GM20431 (cell line): Measurements from ENCODE around the gene MAK.
"Not testable (repeated sequence)": the region's sequence is repeated elsewhere in the genome, so short reads cannot be mapped to it uniquely, and the experiment has no call there.

Experiments
- in situ Hi-C: fragments of 300-500 bp; cut with MseI, MboI; formaldehyde crosslinking; loops from one replicate; pipeline ENCODE4 v1.15.0; 2020; ENCODE audit warnings: low sequenced_read_pairs; ENCODE audit not compliant: unreplicated experiment

Gene MAK

DNA sequence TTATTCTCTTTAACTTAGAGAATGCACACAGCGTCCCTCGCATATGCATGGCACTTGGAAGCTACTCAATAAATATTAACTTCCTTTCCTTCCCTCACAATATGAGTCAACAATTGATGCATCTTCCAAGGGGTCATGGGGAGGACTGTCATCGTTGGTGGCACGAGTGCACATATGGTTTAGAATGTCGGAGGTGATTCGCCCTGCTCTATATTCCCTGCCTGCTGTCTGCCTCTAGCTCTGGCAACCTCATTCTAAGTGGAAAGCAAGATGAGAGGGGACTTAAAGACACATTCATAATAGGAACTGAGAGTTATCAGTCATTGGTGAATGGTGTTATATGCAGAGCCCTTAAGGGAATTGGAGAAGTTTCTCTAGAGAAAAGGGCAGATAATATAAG, 44.6 kb downstream of the MAK start:
- in situ Hi-C loops: loop anchor here (25.0 kb wide), 1 partner anchor 306 kb away; no protein-coding TSS in a partner anchor

DNA sequence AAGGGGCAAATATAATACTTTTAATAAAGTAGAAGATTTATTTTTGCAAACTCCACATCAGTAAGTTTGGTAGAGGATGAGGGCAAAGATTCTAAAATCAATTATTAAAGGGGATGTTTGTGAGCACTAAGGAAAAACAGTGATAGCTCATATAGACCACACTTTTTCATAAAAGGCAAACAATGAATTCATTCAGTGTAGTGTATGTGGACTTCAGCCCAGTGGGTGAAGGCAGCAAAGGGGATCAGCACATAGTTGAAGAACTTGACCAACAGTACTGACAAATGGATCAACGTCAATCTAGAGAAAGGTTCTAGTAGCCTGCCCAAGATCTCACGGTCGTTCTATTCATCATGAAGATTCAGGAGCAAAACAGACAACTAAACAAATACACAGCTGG, 45.3 kb downstream of the MAK start:
- in situ Hi-C loops: loop anchor here (25.0 kb wide), 1 partner anchor 306 kb away; no protein-coding TSS in a partner anchor

DNA sequence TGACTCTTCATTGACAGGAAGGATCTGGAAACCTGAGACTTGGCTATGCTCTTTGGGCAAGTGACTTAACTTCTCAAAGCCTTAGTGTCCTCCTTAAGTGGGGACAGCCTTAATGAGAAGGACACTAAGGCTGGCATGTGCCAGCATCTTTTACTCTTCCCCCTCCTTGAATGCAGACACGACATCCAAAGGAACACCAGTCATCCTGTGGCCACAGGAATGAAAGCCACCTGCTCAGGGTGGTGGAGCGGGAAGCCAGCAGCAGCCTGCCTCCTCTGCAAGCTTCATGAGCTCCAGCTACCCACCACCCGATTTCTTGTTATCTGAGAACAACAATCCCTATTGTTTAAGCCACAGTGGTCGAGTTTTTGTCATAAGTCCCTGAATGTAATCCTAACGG, 46.2 kb downstream of the MAK start:
- in situ Hi-C loops: loop anchor here (25.0 kb wide), 1 partner anchor 305 kb away; no protein-coding TSS in a partner anchor

DNA sequence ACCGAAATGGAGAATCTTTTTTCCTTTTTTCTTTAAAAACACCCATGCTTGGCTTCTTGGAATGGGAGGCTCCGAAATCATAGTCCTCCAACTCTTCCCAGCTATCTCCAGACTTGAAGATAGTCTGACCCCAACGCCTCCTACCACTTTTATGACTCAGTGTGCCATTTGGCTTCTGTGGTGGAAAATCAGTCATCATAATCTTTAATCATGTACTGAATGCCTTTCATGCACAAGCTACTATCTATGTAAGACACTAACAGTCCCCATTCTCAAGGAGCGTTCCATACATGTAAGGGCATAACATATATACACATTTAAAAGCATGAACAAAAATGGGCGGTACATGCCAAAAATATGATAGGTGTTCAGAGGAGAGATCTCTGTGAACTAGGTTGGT, 46.7 kb downstream of the MAK start:
- in situ Hi-C loops: loop anchor here (25.0 kb wide), 1 partner anchor 304 kb away; no protein-coding TSS in a partner anchor

DNA sequence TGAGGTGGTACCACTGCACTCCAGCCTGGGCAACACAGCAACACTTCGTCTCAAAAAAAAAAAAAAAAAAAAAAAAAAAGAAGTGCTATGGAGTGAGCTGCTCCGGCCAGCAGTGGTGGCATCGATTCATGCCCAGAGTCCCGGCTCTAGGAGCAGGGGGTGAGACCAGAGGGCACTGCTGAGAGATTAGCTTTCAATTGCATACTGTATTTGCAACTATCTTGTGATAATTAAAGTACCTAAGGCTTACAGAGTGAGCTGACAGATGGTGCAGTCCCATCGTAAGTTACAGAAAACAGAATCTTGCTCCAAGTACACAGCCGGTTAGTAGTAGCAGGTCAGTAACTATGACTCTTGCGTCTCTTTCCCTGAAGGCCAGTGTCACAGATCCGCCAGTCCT, 59.3 kb downstream of the MAK start:
- in situ Hi-C loops: loop anchor here (25.0 kb wide), 1 partner anchor 292 kb away; no protein-coding TSS in a partner anchor

DNA sequence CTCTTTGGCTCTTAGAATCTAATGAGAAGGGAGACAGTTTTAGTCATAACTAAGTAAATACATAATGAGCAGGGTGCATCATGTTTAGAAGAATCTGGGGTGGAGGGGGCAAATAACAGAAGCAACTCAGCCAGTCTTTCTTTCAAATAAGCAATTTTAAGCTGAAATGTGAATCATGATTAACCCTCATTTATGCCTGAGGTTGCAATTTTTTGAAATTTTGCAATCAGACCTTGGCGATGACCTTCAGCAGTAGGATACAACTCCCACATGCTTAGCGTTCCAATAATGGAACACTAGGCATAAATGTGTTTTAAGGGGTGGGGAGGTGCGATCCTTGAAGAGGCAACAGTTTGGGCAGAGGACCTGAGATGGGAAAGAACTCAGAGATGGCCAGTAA, 60.1 kb downstream of the MAK start:
- in situ Hi-C loops: loop anchor here (25.0 kb wide), 1 partner anchor 291 kb away; no protein-coding TSS in a partner anchor

DNA sequence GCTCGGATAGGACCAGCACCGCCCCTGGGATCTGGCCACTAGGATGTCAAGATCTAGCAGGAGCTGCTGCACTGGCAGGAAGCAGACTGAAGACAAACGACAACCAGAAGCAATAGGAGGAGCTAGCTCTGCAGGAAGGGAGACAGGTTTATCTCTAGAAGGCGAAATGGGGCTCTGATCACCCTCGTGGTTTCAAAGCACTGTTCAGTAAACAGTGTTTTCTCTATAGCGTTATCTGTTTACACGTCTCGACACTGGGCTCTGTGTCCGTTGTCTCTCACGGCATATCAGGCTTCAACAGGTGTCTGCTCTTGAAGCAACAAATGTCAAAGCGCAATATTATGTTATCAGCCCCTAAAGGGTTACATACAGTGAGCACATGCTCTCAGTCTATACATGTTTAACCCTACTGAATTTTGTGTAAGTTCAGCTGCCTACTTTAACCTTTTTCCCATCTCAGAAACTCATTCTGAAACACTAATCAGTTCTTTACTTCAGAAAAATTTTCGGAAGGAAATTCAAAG, 66.9 kb downstream of the MAK start:
- in situ Hi-C loops: no loop called here

DNA sequence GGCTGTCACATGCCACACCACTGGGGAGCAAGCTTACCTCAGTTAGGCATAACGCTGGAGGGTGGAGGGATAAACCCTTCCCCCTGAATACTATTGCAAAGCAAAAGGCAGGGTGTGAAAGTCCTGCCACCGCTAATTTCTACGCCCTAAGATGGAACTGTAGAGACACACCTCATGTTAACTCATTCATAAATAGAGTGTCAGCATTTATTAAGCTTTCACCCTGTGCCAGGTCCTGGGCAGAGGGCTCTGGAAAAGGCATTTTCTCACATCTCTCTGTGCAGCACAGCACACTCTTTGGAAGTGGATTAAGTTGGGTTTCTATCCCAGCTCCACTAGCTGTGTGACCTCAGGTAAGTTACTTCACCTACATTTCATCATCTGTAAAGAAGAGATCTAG, 68.9 kb downstream of the MAK start:
- in situ Hi-C loops: no loop called here

DNA sequence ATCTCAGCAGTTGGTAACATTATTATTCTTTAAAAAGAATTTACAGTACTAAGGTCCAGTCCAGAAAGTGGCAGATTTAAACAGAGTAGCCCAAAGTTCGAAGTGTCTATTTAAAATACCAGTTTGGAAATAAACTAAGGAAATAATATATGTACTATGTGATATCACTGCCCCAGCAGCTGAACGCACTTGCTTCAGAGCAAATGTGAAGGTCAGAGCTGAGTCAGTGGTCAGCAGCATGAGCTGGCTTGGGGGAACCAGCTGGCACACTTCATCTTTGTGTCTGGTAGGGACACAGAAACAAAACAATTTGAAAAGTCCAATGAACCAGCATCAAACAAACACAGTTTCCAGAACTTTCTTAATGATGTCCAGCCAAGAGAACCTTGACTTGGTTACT, 75.3 kb downstream of the MAK start:
- in situ Hi-C loops: no loop called here

DNA sequence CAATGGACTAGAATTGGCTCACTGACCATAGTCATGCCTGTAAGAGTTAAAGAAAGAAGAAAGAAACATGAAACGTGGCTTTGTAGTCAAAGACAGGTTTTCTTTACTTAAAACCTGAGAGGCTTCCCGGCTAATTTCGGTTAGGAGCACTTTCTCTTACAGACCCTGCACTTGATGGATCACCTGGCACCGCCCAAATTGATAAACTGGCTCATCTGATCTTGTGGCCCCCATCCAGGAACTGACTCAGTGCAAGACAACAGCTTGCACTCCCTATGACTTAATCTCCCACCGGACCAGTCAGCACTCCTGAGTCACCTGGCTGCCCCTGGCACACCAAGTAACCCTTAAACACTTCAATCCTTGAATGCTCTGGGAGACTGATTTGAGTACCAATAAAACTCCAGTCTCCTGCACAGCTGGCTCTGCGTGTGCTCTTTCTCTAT, 78.4 kb downstream of the MAK start:
- in situ Hi-C loops: no loop called here

DNA sequence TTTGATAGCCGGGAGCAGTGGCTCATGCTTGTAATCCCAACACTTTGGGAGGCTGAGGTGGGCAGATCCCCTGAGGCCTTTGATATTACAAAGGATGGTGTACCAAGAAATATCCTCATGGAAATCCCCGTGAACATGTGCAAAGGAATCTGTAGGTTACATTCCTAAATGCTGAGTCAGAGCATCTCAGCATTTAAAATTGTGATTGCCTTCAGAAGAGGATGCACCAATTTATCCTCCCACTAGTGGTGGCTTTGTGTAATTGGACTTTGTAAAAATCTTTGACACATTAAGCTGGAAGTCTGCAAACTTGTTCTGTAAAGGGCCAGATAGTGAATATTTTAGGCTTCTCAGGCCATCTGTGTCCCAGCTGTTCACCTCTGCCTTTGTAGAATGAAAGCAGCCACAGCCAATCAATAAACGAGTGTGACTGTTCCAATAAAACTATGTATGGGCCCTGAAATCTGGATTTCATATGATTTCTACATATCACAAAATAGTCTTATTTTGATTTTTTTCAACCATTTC, 79.0 kb downstream of the MAK start:
- in situ Hi-C loops: no loop called here

DNA sequence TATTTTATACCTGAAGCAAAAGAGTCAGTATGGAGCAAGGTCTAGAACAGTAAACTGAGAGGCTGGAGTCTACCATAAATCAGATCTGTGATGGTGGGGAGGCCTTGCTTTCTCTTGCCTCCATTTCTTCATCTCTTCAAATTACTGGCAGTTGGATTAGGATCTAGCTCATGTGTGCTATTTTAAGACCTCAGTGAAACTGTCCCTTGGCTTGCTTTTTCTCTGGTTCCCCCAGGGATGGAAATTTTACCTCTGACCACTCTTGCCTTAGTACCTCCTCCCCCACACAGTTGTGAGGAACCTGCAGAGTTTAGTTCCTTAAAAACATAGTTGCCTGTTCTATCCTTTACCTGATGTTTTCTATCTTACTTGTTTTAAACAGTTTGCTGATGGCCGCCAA, 82.3 kb downstream of the MAK start:
- in situ Hi-C loops: no loop called here

DNA sequence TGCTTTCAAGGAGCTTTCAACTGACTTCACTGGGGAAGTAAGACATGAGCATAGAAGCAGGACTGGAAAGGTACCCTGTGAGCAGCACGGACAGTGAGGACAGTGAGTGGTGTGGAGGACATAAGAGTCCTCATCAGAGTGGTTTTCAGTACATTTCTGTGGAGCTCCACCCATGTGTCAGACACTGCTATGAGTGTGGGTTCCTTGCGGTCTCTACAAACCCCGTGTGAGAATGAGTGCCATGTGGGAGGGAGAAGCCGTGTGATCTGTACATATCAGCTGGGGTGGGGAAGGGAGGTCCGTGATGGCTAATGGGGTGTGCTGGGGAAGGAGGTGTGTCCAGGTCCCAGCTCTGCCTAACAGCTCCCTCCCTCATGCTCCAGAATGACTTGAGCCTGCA, 86.6 kb downstream of the MAK start:
- in situ Hi-C loops: not testable (repeated sequence)

DNA sequence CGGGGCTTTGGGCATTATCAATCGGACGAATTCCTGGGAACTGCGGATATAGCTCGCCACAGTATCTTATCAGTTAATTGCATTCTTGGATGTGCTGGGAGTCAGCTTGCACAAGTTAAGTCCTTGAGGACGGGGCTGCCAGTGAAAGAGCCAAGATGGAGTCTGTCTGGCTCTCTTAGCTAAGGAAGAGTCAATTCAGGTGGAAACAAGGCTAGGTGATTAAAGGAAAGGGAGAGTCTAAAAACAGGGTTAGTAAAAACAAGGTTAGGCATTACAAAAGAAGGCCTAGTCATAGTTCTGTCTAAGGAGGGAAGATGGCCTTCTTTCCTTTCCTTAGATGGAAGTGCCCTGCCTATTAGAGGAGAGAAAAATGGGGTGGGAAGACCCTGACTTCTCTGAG, 87.8 kb downstream of the MAK start:
- in situ Hi-C loops: not testable (repeated sequence)

DNA sequence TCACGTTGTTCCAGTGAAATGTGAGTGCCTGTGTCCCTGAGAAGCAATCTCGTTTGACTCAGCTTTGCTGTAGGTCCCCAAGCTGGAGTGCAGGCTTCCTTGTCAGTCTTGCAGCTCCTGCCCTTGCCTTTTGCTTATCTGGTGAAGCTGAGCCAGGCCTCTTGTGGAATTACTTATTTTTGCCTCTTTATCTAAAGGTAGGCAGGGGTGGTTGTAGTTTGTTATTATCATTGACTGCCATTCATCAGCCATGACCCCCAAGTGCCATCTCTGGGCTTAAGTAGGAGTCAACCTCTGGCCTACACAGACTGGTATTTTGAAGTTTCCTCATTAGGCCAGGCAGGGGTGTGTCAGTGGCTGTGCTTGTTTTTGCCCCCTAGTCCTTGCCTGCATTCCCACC, 88.6 kb downstream of the MAK start:
- in situ Hi-C loops: no loop called here

DNA sequence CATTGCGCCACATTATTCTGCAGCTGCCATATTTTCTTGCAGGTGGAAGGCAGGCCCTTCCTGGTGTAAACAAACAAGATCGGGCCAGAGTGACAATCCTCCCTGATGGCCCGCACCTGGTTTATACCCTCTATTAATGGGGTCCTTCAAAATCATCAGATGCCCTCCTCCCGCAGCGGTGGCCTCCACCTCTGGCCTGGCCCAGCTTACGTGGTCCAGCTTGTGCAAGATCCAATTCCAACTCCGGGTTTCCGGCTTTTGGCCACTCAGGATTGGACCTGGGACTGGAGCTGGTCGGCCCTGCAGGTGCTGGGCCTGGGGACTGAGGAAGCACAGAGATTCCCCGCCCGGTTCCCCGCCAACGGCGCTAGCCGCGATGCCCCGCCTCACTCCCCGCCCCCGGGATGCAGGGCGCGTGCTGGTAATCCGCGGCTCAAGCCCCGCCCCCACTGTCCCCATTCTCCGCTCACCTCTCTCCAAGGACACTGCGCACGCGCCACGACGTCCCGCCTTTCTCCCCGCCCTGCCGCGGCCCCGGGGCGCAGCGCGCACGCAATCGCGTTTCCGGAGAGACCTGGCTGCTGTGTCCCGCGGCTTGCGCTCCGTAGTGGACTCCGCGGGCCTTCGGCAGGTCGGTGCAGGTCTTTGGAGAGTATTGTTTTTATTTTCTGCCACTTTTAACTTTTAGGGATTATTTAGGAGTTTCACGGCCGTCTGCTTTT, 90.9 kb downstream of the MAK start, which contains the start of gene TMEM14B:
Gene TMEM14B, plus strand, starts transcription at position 555 of the 722 bp plus-strand sequence. CDS start 1,441 bp downstream, outside the sequence.
- in situ Hi-C loops: no loop called here

DNA sequence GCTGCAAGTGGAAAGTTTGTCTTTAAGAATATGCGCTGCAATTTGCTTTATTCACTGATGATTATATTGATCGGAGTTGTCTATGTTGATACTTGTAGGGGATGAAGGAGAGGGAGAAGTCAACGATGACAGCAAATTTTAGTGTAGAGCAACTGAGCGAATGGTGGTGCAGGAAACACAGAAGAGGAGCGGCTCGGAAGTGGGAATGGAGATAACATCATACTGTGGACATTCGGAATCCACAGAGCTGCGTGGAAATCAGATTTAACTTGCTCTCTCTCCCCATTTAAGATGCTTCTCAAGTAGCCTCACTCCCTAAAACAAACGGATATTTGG, 91.5 kb downstream of the MAK start:
- in situ Hi-C loops: no loop called here

DNA sequence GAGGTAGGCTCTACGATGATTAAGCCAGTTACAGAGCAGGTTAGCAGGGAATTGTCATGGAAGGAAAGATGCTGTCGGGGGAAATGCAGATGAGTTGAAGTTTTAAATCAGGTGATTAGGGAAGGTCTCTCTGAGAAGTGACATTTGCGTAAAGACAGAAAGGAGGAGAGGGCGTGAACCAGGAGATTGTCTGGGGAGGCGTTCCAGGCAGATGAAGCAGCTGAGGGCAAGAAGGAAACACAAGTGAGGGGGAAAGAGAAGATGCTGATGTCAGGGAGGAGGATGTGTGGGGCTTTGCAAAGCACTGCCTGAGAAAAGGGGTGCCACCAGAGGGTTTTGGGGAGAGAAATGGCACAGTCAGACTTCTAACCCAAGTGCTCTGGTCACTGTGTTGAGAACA, 93.2 kb downstream of the MAK start:
- in situ Hi-C loops: no loop called here

DNA sequence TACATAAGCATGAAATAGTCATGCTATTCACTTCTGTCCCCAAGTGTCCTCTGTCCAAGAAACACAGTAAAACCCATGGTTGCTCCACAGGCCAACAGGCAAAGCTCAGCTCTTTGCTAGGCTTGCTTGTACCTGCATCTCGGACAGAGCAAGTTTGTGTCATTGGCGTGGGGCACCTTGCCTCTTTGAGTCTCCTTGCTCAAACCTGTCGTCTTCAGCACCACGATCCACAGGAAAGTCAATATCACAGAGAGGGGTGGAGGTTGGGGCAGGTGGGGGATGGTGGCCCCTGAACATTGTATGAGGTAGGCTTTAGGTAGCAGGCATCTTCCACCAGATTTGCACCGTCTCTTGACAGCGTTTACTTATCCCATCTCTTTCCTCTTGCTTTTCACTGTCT, 94.8 kb downstream of the MAK start:
- in situ Hi-C loops: no loop called here

DNA sequence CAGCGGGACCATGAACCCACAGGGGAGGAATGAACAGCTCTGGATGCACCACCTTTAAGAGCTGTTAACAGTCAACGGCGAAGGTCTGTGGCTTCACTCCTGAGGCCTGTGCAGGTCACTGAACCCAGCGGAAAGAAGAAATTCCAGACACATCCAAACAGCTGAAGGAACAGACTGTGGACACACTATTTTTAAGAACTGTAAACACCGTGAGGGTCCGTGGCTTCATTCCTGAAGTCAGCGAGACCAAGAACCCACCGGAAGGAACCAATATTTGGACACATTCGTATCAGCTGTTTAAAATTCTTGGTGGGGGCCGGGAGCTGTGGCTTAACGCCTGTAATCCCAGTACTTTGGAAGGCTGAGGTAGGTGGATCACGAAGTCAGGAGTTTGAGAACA, 96.1 kb downstream of the MAK start:
- in situ Hi-C loops: no loop called here

DNA sequence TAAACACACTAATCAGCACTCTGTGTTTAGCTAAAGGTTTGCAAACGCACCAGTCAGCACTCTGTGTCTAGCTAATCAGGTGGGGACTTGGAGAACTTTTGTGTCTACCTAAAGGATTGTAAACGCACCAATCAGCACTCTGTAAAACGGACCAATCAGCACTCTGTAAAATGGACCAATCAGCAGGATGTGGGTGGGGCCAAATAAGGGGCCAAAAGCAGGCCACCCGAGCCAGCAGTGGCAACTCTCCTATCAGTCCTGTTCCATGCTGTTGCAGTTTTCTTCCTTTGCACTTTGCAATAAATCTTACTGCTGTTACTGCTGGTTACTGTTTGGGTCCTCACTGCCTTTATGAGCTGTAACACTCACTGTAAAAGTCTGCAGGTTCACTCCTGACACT, 96.7 kb downstream of the MAK start:
- in situ Hi-C loops: not testable (repeated sequence)

DNA sequence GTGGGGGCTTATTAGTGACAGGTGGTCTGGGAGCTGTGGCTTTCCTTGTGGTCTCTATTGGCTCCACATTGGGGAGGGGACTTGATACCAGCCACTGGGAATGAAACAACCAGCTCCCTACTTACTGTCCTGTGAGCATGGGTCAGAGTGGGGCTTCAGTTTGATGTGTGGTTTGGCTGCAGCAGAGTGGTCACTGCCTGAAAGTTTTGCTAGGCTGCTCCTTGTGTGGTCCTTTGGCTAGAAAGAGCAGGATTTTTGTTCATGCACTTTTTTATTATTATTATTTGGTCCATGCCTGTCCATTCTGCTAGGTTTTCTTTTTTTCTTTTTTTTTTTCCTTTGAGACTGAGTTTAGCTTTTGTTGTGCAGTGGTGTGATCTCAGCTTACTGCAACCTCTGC, 98.3 kb downstream of the MAK start:
- in situ Hi-C loops: no loop called here
